ENCODE results near the gene NFIC.

NFIC gene

GRCh38 chr19:3357992-3358688 is 8.2 kb upstream of the NFIC start:
- in situ Hi-C loops (cut with MboI; ENCODE audit: low sequenced_read_pairs), result no loop called here

GRCh38 chr19:3358689-3359014 is 7.7 kb upstream of the NFIC start:
- in situ Hi-C loops (cut with MboI; ENCODE audit: low sequenced_read_pairs), result no loop called here

- in situ Hi-C loops (cut with MboI; ENCODE audit: low sequenced_read_pairs), result no loop called here
Measured at GRCh38 chr19:3359015-3359918, 7.1 kb upstream of the NFIC start.

- in situ Hi-C loops (cut with MboI; ENCODE audit: low sequenced_read_pairs), result no loop called here
Measured at GRCh38 chr19:3359919-3360420, 6.4 kb upstream of the NFIC start.

GRCh38 chr19:3360421-3361383 is 5.7 kb upstream of the NFIC start:
- in situ Hi-C loops (cut with MboI; ENCODE audit: low sequenced_read_pairs), result no loop called here

GRCh38 chr19:3361384-3362216 is 4.8 kb upstream of the NFIC start:
- in situ Hi-C loops (cut with MboI; ENCODE audit: low sequenced_read_pairs), result no loop called here

- in situ Hi-C loops (cut with MboI; ENCODE audit: low sequenced_read_pairs), result no loop called here
Measured at GRCh38 chr19:3362217-3362906, 4.0 kb upstream of the NFIC start.

GRCh38 chr19:3363841-3364500 is 2.4 kb upstream of the NFIC start:
- in situ Hi-C loops (cut with MboI; ENCODE audit: low sequenced_read_pairs), result no loop called here

GRCh38 chr19:3364501-3364858 is 1.9 kb upstream of the NFIC start:
- in situ Hi-C loops (cut with MboI; ENCODE audit: low sequenced_read_pairs), result no loop called here

- in situ Hi-C loops (cut with MboI; ENCODE audit: low sequenced_read_pairs), result no loop called here
Measured at GRCh38 chr19:3365093-3365835, 1.1 kb upstream of the NFIC start.

- in situ Hi-C loops (cut with MboI; ENCODE audit: low sequenced_read_pairs), result no loop called here
Measured at GRCh38 chr19:3366753-3367627, 607 bp downstream of the NFIC start.

- in situ Hi-C loops (cut with MboI; ENCODE audit: low sequenced_read_pairs), result no loop called here
Measured at GRCh38 chr19:3367628-3368440, 1.5 kb downstream of the NFIC start.

- in situ Hi-C loops (cut with MboI; ENCODE audit: low sequenced_read_pairs), result no loop called here
Measured at GRCh38 chr19:3368441-3368795, 2.0 kb downstream of the NFIC start.

GRCh38 chr19:3368848-3369336 is 2.5 kb downstream of the NFIC start:
- in situ Hi-C loops (cut with MboI; ENCODE audit: low sequenced_read_pairs), result no loop called here

GRCh38 chr19:3369337-3370213 is 3.2 kb downstream of the NFIC start:
- in situ Hi-C loops (cut with MboI; ENCODE audit: low sequenced_read_pairs), result no loop called here
